ENCODE results near the gene ATG7.
A peak's percentile ranks its signal among the peaks of the same experiment; 100 is the strongest.

Gene ATG7, protein sequence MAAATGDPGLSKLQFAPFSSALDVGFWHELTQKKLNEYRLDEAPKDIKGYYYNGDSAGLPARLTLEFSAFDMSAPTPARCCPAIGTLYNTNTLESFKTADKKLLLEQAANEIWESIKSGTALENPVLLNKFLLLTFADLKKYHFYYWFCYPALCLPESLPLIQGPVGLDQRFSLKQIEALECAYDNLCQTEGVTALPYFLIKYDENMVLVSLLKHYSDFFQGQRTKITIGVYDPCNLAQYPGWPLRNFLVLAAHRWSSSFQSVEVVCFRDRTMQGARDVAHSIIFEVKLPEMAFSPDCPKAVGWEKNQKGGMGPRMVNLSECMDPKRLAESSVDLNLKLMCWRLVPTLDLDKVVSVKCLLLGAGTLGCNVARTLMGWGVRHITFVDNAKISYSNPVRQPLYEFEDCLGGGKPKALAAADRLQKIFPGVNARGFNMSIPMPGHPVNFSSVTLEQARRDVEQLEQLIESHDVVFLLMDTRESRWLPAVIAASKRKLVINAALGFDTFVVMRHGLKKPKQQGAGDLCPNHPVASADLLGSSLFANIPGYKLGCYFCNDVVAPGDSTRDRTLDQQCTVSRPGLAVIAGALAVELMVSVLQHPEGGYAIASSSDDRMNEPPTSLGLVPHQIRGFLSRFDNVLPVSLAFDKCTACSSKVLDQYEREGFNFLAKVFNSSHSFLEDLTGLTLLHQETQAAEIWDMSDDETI

DNA sequence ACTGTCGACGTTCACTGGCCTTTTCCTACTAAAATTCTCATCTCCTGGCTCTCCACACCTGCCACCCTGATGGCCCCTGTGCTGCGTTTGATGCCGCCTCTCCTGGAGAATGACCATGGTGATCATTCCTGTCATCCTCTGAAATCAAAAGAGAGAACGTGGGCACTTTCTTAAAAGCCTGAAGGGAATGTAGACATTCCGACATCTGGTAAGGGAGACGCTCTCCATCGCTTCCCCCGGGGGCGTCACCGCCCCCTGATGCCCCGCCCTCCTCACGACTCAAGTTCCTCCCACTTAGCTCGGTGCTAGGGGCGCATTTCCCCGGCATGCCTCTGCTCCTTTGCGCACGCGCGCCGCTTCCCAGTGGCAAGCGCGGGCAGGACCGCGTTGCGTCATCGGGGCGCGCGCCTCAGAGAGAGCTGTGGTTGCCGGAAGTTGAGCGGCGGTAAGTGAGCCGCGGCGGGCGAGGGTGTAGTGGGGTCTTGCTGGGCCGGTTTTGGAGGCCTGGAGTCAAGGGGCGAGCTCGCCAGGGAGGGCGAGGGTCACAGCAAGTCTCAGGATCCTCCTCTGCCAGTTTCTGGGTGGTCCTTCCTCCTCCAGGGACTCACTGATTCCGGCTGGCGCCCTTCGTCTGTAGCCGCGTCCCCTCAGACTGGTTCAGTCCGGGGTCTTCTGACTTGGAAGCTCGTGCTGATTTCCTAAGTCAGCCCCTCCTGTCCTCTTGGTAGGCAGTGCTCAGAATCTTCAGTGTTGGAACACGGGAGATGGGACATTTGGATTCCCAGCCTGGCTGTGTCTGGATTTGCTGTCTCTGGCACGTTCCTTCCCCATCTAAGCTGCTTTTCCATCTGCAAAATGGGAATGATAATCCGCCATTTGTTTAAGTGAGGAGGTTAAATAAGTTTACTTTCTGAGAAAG lies at the start of gene ATG7:
ATG7 (plus strand) TSS at position 412 of the 919 bp plus-strand sequence. CDS start 26,299 bp downstream, outside the sequence.
- peak; percentile 40 for DNase-seq

DNA sequence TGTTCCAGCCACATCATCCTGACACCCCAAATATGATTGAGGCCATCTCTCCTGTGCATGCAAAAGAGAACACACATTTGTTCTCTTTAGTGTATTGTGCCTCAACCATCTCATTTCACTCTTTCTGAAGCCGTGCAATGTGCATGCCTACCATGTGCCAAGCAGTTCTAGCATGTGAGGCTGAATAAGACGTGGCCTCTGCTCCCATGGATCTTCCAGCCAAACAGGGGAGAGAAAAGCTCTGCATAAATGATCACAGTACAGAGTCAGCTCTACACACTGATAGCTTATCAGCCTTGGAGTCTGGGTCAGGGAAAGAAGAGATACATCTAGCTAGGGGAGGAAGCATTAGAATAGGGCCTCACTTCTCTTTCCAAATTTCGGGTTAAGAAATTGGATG lies 48.2 kb upstream of the ATG7 start:
- DNase-seq, result no peak

DNA sequence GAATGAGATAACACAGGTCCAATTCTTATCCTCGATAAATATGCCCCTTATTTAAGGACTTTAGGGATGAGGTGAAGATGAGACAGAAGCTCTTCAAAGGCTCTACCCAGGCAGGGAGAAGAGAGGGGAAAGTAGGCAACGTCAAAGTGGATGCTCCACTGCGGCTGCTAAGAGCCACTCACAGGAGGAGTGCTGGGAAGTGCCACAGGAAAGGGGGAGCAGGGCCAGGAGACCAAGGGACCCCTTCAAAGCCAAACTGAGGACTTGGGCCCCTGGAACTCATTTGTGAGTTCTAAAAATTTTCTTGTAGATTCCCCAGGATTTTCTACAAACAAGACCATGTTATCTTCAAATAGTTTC lies 47.3 kb upstream of the ATG7 start:
- no peak for DNase-seq

DNA sequence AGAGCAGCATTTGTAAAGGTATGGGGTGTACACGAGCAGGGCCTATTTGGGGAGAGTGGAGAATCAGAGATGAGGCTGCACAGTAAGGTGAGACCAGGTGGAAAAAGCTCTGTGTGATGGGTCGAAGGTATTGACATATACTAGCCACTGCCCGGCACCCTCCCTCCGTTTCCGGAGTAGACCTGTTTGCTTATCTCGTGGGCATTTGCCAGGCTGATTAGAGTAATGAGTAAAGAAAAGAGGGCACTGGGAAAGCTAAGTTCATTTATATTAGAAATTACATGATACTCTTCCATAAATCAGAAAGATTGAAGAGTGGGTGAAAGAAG lies 46.2 kb upstream of the ATG7 start:
- DNase-seq, result no peak

DNA sequence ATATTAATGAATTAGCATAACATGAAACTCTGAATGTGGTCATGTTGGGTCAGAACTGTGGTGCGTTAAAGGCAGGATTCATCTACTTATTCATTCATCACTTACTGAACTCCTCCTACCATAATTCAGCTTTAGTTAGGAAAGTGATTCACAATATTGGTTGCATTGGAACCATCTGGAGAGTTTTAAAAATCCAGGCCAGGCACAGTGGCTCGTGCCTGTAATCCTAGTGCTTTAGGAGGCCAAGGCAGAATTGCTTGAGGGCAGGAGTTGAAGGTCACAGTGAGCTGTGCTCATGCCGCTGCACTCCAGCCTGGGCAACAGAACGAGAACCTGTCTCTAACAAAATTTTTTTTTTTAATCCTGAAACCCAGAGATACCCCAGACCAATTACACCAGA lies 44.2 kb upstream of the ATG7 start:
- DNase-seq, result no peak

DNA sequence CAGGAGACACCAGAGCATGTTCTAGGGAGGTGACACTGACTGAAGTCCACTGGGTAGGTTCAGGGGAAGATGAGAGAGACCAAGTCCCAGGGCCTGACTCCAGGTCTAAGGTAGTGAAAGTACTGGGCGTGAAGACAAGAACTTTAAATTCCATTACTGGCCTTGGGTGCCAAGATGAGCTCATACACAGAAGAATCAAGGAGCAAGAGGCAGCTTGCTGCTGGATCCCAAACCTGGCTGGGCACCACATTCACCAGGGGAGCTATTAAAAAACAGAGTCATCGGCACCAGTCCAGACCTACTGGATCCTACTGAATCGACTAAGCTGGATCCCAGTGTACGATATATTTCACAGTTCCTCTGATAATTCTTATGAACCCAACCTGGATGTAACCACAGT lies 42.1 kb upstream of the ATG7 start:
- no peak for DNase-seq

DNA sequence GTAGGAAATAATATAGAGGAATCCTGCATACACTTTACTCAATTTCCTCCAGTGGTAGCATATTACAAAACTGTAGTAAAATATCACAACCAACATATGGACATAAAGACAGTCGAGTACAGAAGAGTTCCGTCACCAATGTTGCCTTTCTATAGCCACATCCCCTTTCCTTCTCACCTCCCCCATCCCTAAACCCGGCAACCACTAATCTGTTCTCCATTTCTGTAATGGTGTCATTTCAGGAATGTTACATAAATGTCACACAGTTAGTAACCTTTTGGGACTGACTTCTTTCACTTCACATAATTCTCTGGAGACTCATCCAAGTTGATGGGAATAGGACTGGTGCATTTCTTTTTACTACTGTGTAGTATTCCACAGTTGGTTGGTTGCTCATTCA lies 41.4 kb upstream of the ATG7 start:
- DNase-seq, result no peak

DNA sequence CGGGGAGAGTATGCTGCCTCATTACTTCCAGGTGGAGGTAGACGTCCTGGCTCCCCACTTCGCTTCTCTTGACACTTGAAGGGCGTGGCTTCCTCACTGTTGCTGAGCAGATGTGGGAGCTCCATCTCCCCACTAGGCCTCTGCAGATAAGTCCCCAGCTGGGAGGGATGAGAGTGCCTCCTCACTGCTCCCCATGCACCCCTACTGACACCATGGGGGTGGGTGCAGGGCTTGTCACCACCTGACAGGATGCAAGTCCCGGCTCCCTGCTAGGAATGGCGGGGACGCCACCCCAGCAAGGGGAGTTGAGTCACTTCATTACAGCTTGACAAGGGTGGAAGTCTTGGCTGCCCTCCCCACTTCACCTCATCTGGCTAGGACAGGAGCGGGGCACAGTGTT lies 36.8 kb upstream of the ATG7 start:
- no peak for DNase-seq

DNA sequence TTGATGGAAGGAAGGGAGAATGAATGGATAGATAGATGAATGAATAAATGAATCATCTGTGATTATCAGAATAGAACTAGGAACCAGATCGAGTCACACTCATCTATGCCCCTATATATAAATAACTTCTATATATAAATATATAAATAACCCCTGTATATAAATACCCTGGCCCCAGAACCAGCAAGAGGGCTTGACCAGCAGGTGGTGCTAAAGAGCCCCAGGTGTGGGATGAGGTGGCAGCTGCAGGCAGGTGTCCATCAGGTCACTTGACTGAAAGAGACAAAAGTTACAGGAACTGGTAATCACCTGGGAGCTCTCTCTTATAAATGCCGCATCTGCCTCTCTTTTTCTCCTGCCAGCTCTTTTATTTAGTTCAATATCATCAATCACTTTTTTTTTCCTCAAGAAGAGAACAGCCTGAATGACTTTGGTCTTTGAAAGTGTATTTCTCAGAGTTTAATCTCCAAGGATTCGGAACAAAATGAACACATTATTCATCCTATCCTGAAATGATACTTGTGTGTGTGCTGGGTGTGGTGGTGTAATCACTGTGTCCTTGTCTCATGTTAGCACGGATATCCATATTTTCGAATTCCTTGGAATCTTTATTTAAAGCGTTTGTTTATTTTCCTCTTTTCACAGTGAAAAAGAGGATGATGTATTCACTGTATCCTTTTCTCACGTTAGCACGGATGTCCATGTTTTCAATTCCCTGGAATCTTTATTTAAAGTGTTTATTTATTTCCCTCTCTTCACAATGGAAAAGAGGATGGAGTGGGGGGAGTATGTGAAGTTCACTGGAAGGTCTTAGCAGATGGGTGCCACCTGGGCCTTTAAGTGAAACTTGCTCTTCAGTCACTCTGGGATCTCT lies 35.4 kb upstream of the ATG7 start:
- no peak for DNase-seq

DNA sequence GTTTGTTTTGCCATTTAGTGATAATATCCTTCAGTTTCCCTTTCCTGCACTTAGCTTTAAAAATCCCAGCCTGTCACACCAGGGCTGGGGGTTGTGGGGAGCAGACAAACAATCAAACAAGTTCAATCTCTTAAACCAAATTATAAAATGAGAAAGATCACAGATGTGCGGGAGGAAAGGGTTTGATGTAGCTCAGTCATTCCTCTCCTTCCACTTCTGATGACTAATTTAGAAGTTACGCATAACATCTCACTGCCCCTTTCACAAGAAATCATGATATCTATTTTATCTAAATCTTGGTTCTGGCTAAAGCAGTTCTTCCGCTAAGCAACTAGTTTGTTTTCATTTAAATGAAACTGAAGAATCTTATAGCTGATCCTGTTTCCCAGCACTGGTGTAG lies 34.1 kb upstream of the ATG7 start:
- no peak for DNase-seq

DNA sequence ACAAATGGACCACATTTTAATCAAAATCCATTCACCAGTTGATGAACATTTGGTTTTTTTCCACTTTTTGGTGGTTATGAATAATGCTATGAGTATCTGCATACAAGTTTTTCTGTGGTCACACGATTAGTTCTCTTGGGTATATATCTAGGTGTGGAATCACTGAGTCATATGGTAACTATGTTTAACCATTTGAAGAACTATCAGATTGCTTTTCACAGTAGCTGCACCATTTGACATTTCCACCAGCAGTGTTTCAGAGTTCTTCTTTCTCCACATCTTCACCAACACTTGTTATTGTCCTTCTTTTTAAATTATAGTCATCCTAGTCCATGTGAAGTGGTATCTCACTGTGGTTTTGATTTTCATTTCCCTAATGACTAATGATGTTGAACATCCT lies 33.3 kb upstream of the ATG7 start:
- DNase-seq, result no peak

DNA sequence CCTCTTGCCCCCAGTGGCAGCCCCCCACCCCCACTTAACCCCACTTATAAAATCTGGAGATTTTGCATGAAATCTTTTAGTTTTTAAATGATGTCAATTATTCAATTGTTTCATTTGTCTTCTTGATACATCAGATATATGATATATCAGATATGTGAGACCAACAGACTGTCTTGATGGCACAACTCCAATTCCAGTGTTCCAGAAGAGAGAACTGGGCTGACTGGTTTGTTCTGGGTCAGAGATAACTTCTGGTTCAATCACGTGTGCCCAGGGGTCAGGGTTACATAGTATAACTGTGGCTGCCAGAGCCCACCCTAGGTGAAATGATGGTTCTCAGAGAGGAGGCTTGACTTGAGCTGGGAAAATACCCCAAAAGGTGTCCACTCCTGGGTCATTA lies 32.4 kb upstream of the ATG7 start:
- no peak for DNase-seq

DNA sequence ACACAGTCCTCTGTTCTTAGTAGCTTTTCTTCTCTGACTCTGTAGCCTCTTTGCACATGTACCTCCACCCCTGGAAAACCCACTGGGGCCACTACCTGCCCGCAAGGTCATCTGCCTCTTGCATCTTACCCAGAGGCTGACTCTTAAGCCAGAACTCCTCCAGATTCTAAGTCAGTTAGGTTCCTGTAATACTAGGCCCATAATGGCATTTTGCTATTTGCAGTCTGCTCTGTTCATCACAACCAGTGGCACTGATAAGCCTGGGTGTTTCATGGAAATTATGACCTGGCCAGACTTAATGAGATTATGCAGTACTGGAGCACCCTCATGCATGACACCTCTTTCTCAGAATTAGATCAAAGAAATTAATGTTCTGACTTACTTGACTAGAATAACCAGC lies 31.7 kb upstream of the ATG7 start:
- DNase-seq, result no peak

DNA sequence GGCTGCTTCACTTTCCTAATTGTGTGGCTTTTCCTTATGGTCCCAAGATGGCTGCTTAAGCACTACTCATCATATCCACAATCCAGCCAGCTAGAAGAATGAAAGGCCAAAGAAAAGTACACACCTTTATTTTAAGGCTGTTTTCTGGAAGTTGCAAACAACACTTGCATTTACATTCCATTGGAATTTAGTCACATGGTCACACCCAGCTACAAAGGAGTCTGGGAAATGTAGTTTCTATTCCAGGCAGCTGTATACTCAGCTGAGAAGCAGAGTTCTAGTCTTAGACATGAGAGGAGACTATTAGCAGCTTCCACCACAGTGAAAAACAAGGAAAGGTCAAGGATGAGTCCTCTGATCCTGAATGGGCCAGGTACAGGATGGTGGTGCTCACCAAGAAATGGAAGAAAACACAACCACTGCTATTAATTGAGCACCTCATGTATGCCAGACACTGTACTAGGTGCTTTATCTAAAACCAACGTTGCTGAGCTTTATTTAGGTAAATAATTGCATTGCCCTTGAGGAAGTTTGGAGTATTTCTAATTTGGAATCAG lies 28.0 kb upstream of the ATG7 start:
- no peak for DNase-seq

DNA sequence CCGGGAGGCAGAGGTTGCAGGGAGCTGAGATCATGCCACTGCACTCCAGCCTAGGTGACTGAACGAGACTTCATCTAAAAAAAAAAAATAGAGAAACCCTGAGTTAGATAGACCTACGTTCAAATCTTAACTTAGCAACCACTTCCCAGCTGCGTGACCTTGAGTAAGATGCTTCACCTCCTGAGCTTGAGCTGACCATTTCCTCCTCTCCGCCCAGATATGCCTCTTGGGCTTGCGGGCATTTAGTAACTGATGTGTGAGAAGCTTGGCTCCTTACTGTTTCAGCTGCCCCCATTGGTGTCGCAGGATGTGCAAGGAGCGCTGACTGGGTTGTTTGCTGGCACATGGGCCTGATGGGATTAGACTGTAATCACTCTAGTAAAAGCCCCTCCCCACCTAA lies 26.9 kb upstream of the ATG7 start:
- no peak for DNase-seq

DNA sequence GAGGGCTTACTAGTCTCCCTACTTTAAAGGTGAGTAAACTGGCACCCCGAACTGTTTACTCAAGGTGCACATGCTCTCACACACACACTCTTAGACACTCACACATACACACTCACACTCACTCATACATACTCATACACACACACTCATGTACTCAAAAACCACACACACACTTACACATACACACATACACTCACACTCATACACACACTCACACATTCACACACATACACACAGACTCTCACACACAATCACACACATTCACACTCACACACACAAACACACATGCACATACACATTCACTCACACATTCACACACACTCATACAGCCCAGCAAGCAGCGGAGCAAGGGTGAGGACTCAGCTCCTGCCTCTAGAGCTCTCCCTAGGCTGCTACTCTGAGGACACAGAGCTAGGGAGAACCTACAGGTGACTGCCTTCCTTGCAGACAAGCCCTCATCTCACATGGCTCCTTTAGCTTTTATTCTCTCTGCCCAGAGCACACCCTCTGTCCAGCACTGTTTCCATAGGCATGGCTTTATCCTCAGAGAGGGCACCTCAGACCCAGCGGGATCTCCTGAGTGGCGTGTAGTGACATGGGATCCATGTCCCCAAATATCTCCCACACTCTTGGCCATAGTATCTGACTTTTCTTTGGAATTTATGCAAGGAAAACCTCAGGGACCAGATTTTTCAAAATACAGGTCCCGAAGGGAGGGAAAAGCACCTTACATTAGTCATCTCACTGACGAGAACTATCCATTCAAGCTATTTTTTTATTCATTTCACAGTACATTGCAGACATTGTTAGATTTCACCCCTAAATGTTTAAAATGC lies 26.2 kb upstream of the ATG7 start:
- DNase-seq, result no peak

DNA sequence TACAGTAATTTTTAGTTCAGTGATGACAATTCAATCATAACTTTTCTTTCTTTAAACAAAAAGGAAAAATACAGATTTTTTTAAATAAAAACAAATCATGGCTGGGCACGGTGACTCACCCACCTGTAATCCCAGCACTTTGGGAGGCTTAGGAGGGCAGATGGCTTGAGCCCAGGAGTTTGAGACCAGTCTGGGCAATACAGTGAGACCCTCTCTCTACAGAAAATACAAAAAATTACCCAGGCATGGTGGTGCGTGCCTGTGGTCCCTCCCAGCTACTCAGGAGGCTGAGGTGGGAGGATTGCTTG lies 25.6 kb upstream of the ATG7 start:
- no peak for DNase-seq

DNA sequence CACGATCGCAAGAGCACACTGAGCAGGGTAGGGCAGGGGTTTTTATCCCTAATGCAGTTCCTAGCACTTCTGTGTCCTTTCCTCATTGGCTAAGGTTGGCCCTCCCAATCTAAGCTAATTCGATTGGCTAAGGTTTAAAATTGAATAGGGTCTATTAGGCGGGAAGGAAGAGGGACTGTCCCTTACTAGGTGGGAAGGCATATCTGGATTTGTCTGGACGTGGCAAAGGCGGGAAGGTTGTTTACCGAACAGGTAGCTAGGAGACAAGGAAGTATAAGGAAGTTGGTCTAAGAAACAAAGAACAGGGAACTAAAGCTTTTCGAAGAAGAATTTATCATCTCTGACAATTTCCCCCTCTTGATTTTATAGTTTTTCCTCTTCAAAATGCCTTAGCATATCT lies 24.8 kb upstream of the ATG7 start:
- DNase-seq, result no peak

DNA sequence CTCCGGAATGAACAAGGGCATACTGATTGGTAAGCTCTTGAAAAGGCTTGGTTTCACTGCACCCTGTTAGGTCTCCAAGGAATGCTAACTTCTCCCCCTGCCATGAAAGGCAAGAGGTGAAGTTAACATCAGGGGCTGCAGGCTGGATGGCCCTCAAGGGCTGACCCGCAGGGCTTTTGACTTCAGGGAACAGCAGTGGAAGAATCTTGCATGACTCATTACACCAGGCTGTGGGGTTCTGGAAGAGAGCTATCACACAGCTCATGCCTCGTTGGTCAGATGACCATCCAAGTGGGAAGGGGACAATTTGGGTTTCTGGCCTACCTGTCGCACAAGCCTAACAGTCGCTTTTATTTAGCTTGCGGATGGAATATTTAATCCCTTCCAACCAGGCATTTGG lies 23.6 kb upstream of the ATG7 start:
- no peak for DNase-seq

DNA sequence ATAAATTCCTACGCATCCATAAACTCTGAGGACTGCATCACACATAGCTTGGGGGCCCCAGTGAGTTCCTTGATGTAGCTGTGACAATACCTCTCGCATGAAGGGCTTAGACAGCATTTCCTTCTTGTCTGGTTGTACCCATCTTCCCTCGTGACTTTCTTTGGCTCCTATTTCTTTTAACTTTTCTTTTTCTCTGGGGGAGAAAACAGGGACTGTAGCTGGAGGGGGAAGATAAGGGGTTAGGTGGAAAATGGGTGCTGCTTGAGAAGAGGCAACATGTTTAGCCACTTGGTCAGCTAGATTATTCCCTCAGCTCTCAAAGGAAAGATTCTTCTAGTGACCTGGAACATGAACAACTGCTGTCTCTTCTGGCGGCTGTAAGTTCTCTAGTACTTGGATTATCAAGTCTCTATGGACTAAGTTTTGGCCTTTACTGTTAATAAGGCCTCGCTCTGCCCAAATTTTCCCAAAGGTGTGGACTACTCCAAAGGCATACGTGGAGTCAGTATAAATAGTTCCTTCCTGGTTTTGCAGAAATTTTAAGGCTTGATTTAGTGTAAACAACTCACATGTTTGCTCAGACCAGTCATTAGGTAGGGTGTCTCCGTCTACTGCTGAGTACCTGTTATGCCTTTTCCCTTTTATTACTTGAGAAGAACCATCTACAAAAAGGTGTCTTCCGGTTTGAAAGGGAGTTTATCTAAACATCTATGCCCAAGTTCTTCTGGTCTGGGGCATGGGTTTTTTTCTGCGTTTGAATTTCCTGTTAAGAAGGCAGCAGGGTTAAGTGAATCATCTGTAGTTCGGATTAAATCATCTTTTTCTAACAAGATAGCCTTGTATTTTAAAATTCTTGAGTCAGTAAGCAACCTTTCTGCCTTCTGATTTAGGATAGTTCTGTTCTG lies 21.0 kb upstream of the ATG7 start:
- DNase-seq, result no peak

DNA sequence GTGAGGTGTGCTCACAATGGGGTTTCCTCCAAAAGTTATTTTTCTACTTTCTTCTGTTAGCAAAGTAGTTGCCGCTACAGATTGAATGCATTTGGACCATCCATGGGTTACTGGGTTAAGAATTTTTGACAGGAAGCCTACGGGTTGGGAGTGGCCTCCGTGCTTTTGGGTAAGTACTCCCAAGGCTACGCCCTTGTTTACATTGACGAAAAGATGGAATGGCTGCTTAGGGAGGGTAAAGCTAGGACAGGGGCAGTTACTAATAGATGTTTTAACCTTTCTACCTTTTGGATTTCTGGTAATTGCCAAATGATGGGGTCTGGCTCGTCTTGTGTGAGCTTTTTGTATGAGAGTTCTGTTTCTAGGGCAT lies 20.4 kb upstream of the ATG7 start:
- no peak for DNase-seq

All from NCI-H1436 treated with DMSO at 0.1 percent for 48 hours (cell line).